Measurements from ENCODE around the gene PRG3. TPM values are rescaled to one million over a fixed set of nuclear protein-coding genes. Genes with fewer than 3 reads are reported as not detected.

PRG3 gene
- total and polyA plus RNA-seq, 2 of the 13 experiments (the other 11 are each of a cell fraction or from before 2014, with no cell fraction given): not detected

GRCh38 chr11:57335343-57336110, 45.4 kb downstream of the PRG3 start, which contains the start of gene SSRP1 (continued):
- TF ChIP-seq ZSCAN5A (CRISPR knock-in tag; IDR thresholded peaks at IDR 0.05; ENCODE audit: borderline replicate concordance): no peak
- TF ChIP-seq HOXA3 (CRISPR knock-in tag; IDR thresholded peaks at IDR 0.05): peak; percentile 90
- no peak for TF ChIP-seq TFAP4 (IDR thresholded peaks at IDR 0.05; ENCODE audit: borderline replicate concordance, low read depth)
- no peak for TF ChIP-seq ZNF616 (CRISPR knock-in tag; IDR thresholded peaks at IDR 0.05; ENCODE audit: low read depth)
- no peak for TF ChIP-seq ZFP36L1 (CRISPR knock-in tag; IDR thresholded peaks at IDR 0.05)
- TF ChIP-seq KAT7 (CRISPR knock-in tag; IDR thresholded peaks at IDR 0.05; ENCODE audit: borderline replicate concordance): peak; percentile 55; the same call in 1 of the 2 replicates
- TF ChIP-seq CSRNP1 (CRISPR knock-in tag; IDR thresholded peaks at IDR 0.05): 0 out of 2 replicates have a peak, but pooled peaks have one; percentile 14
- TF ChIP-seq ZNF703 (CRISPR knock-in tag; IDR thresholded peaks at IDR 0.05; ENCODE audit: borderline replicate concordance): no peak
- no peak for TF ChIP-seq NBN (conservative IDR thresholded peaks at IDR 0.05)
- TF ChIP-seq MXI1 (IDR thresholded peaks at IDR 0.05; ENCODE audit: borderline replicate concordance, low read depth, low read length): peak; percentile 46; the same call in 1 of the 3 replicates
- TF ChIP-seq TBL1XR1 (IDR thresholded peaks at IDR 0.05; ENCODE audit: borderline replicate concordance, low read length, partially characterized antibody): peak; percentile 64
- TF ChIP-seq JUNB (CRISPR knock-in tag; IDR thresholded peaks at IDR 0.05; ENCODE audit: borderline replicate concordance): no peak
- TF ChIP-seq ZHX1 (CRISPR knock-in tag; IDR thresholded peaks at IDR 0.05; ENCODE audit: low read depth): peak; percentile 67; the same call in 1 of the 2 replicates
- TF ChIP-seq ZFX (CRISPR knock-in tag; IDR thresholded peaks at IDR 0.05; ENCODE audit: low read depth): peak; percentile 60
- TF ChIP-seq FOXP1 (IDR thresholded peaks at IDR 0.05): no peak
- TF ChIP-seq FOXP1 (CRISPR knock-in tag; IDR thresholded peaks at IDR 0.05): no peak; the same call in 1 of the 2 replicates
- TF ChIP-seq SMC3 (IDR thresholded peaks at IDR 0.05; ENCODE audit: low read length): no peak
- no peak for TF ChIP-seq PHB2 (IDR thresholded peaks at IDR 0.05; ENCODE audit: partially characterized antibody)
- peak; percentile 38; the same call in 1 of the 2 replicates for TF ChIP-seq ZNF275 (CRISPR knock-in tag; IDR thresholded peaks at IDR 0.05; ENCODE audit: borderline replicate concordance)
- TF ChIP-seq HNRNPLL (IDR thresholded peaks at IDR 0.05; ENCODE audit: low read depth, low read length, poor library complexity, severe bottlenecking): peak; percentile 23
- no peak for TF ChIP-seq EHMT2 (IDR thresholded peaks at IDR 0.05; ENCODE audit: borderline replicate concordance, low read depth, low read length)

Data from HepG2 (cell line).